22Rv1 (cell line): Measurements from ENCODE around the gene SNX33.

Source experiments
- H3K27ac ChIP-seq: fragments of 450-650 bp; 2 replicates; pipeline ENCODE4 v1.5.1; 2017
- ZFX ChIP-seq: fragments of 450-650 bp; IDR thresholded peaks from 2 replicates; pipeline ENCODE4 v1.6.1; 2017; ENCODE audit warnings: antibody characterized with exemption, borderline replicate concordance
- TF ChIP-seq, protein P1 (sequence below): fragments of 450-650 bp; IDR thresholded peaks from 2 replicates; pipeline ENCODE4 v1.5.1; 2017; ENCODE audit warnings: mild to moderate bottlenecking

The SNX33 gene

DNA sequence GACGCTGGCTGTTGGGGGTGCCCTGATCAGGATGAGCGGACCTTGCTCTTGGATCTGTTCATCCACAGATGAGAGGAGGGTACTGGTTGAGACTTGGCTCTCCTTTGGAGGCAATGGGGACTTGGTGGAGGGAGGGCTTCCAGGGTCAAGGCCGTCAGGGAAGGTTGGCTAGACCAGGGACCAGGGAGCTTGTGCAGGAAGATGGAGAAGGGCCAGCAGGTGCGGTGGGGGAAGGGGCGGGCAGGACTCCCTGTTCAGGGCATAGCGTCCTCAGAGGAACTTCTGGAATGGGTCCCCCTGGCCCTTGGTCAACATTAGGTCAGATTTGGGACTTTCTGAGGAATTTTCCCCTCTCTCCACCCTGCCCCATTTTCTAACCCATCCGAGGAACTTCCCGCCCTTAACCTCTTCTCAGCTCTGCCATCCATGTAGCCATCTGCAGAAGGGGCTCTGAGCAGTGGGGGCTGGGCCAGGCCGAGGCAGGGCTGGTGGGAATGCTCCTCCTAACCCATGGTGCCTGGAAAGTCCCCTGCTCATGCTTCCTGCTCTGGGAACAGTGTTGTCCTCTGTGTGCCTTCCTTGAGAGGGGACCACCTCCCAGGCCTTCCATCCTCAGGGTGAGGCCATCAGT lies 11.5 kb downstream of the SNX33 start:
- H3K27ac ChIP-seq, result no peak overlapping the region
- TF ChIP-seq, protein P1, sequence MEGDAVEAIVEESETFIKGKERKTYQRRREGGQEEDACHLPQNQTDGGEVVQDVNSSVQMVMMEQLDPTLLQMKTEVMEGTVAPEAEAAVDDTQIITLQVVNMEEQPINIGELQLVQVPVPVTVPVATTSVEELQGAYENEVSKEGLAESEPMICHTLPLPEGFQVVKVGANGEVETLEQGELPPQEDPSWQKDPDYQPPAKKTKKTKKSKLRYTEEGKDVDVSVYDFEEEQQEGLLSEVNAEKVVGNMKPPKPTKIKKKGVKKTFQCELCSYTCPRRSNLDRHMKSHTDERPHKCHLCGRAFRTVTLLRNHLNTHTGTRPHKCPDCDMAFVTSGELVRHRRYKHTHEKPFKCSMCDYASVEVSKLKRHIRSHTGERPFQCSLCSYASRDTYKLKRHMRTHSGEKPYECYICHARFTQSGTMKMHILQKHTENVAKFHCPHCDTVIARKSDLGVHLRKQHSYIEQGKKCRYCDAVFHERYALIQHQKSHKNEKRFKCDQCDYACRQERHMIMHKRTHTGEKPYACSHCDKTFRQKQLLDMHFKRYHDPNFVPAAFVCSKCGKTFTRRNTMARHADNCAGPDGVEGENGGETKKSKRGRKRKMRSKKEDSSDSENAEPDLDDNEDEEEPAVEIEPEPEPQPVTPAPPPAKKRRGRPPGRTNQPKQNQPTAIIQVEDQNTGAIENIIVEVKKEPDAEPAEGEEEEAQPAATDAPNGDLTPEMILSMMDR, result no peak
- TF ChIP-seq ZFX, result no peak

DNA sequence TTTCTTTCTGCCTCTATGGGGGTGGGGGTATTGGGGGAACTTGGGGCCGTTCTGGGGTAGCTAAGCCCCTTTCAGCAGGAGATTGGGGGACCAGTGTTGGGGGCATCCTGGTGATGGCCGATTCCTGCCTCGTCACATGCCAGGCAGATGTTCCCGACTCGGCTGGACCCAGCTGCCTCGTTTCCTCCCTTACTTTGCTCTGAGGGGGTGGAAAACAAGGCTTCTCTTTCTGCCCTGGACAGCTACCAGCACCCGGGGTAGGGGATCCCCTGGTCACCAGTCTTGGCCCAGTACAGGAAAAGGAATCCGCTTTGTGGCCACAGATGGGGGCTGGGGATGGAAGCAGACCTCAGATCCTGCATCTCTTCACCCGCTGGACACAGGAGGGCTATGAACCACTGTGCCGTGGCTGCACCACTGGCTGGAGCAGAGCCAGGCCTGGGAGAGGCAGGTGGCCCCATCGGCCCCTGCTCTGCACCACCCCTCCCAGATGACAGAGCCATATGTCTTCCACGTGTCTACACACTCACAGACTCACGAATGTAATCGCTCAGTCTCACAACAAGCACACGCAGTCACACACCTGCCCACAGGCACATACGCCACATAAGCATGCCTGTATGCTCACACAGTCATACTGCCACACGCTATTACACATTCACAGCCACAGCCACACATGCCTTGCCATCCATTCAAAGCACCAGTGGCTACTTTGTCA lies 12.4 kb downstream of the SNX33 start:
- no peak overlapping the region for H3K27ac ChIP-seq
- TF ChIP-seq, protein P1, result no peak
- TF ChIP-seq ZFX, result no peak

- TF ChIP-seq, protein P1, result no peak
- TF ChIP-seq ZFX, result no peak
- no peak overlapping the region for H3K27ac ChIP-seq
Measured at GRCh38 chr15:75661100-75661755, 13.5 kb downstream of the SNX33 start.

GRCh38 chr15:75661756-75662140 lies 14.0 kb downstream of the SNX33 start:
- TF ChIP-seq, protein P1, result no peak
- TF ChIP-seq ZFX, result no peak
- no peak overlapping the region for H3K27ac ChIP-seq

DNA sequence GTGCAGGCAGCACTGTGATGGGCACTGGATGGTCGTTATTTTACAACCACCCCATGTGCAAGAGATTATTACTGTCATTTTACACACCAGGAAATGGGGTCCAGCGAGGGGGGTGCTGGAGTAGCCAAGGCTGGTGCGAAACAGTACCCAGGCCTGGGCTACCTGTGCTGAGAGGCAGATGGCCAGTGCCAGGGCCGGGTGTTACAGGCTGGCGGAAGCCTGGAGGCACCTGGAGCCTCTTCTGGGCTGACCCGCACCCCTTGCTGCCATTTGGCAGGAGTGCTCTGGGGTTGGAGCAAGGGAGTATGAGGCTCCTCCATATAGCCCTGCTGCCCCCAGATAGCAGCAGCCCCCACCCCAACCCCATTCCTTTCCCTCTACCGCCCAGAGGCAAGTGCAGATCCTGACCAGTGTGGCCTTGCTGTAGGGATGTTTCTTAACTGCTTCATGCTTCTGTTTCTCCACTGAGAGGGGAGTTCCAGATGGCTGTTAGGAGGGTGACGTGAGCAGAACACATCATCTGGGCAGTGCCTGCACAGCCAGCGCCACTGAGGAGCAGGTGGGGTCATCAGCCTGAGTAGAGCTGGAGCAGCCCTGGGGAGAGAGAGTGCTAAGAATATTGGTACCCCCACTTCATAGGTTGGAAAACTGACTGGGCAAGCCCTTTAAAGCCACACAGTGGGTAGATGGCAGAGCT lies 15.3 kb downstream of the SNX33 start:
- TF ChIP-seq, protein P1, result no peak
- no peak for TF ChIP-seq ZFX
- no peak overlapping the region for H3K27ac ChIP-seq

DNA sequence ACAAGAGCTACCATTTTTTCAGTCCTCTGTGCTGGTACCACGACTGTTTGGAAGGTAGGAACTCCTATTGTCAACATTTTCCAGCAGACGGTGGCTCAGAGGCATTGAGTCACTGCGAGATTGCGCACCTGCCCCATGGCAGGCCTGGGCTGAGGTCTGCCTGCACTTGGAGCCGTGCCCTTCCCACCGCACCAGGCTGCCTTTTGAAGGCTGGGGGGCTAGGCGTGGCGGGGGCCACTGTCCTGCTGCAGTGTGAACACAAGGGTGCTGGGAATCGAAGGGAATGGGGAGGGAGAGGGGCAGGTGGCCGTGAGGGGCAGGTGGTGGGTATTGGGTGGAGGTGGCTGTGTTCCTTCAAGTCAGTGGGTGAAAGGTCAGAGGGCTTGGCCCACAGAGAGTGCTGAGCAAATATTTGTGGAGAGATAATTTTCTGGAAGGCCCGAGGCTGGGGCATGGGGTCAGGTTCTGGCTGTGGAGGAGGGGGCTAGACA lies 16.3 kb downstream of the SNX33 start:
- TF ChIP-seq, protein P1, result no peak
- no peak for TF ChIP-seq ZFX
- H3K27ac ChIP-seq, result no peak overlapping the region
